GM12873 (cell line): ENCODE measurements around the gene ZNF638.

Source experiments
- TF ChIP-seq, protein P1 (sequence below): IDR thresholded peaks from 2 replicates; pipeline ENCODE4 v1.5.1; 2012; ENCODE audit warnings: low read depth, mild to moderate bottlenecking, moderate library complexity, low read length, control low read depth; ENCODE audit not compliant: insufficient read depth; ENCODE audit errors: missing control alignments

Gene ZNF638, protein sequence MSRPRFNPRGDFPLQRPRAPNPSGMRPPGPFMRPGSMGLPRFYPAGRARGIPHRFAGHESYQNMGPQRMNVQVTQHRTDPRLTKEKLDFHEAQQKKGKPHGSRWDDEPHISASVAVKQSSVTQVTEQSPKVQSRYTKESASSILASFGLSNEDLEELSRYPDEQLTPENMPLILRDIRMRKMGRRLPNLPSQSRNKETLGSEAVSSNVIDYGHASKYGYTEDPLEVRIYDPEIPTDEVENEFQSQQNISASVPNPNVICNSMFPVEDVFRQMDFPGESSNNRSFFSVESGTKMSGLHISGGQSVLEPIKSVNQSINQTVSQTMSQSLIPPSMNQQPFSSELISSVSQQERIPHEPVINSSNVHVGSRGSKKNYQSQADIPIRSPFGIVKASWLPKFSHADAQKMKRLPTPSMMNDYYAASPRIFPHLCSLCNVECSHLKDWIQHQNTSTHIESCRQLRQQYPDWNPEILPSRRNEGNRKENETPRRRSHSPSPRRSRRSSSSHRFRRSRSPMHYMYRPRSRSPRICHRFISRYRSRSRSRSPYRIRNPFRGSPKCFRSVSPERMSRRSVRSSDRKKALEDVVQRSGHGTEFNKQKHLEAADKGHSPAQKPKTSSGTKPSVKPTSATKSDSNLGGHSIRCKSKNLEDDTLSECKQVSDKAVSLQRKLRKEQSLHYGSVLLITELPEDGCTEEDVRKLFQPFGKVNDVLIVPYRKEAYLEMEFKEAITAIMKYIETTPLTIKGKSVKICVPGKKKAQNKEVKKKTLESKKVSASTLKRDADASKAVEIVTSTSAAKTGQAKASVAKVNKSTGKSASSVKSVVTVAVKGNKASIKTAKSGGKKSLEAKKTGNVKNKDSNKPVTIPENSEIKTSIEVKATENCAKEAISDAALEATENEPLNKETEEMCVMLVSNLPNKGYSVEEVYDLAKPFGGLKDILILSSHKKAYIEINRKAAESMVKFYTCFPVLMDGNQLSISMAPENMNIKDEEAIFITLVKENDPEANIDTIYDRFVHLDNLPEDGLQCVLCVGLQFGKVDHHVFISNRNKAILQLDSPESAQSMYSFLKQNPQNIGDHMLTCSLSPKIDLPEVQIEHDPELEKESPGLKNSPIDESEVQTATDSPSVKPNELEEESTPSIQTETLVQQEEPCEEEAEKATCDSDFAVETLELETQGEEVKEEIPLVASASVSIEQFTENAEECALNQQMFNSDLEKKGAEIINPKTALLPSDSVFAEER (N-terminal part only)

DNA sequence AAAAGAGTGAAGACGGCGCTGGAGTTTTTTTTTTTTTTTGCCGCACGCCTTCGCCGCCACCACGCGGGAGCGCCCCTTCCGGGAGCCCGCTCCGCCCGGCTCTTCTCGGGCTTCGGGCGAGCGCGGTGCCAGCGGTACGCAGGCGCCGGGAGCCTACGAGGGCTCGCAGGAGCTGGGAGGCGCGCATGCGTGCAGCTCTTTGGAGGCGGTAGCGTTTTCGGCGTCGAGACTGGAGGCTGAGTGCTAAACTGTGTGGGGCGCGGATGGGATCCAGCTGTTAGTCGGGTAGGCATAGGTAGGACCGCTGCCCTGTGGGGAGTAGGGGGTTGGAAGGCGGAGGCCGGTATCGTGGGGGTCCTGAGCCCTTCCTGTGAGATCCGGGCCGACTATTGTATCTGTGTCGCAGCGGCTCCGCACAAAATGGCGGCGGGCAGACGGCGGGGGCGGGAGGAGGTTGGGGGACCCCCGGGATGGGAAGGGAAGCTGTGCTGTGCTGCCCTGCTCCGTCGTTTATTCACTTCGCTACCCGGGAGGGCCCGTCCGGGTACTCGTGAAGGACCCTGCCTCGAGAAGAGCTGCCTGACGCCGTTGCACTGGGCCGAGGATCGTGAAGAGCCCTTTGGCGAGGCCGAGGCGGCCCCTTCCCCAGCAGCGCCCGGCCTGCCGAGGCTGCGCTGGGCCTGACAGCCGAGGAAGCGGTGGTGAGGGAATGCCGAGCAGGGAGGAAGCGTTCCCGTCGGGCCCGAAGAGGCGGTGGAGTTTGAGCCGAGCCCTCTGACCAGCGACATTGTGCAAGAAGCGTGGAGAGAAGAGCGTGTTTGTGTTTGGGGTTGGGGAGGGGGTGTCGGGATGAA, at the start of gene ZNF638:
TSS of gene ZNF638 (plus strand) at position 202 of the 854 bp plus-strand sequence. CDS start 17,173 bp downstream, outside the sequence.
- TF ChIP-seq, protein P1, sequence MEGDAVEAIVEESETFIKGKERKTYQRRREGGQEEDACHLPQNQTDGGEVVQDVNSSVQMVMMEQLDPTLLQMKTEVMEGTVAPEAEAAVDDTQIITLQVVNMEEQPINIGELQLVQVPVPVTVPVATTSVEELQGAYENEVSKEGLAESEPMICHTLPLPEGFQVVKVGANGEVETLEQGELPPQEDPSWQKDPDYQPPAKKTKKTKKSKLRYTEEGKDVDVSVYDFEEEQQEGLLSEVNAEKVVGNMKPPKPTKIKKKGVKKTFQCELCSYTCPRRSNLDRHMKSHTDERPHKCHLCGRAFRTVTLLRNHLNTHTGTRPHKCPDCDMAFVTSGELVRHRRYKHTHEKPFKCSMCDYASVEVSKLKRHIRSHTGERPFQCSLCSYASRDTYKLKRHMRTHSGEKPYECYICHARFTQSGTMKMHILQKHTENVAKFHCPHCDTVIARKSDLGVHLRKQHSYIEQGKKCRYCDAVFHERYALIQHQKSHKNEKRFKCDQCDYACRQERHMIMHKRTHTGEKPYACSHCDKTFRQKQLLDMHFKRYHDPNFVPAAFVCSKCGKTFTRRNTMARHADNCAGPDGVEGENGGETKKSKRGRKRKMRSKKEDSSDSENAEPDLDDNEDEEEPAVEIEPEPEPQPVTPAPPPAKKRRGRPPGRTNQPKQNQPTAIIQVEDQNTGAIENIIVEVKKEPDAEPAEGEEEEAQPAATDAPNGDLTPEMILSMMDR, result peak; percentile 75

DNA sequence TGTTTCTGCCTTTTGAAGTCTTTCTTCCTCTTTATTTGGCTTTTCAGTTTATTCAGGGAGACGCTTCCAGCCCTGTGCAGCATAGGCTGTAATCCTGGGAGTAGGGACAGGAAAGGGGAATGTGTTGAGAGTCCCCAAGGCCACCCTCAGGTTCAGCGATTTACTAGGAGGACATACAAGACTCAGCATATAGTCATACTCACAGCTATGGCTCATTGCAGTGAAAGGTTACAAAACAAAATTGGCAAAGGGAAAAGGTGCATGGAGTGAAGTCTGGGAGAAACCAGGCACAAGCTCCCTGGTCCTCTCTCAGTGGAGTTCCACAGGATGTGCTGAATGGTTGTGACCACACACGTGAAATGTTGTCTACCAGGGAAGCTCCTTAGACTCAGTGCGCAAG, 49.6 kb upstream of the ZNF638 start:
- TF ChIP-seq, protein P1, result no peak

DNA sequence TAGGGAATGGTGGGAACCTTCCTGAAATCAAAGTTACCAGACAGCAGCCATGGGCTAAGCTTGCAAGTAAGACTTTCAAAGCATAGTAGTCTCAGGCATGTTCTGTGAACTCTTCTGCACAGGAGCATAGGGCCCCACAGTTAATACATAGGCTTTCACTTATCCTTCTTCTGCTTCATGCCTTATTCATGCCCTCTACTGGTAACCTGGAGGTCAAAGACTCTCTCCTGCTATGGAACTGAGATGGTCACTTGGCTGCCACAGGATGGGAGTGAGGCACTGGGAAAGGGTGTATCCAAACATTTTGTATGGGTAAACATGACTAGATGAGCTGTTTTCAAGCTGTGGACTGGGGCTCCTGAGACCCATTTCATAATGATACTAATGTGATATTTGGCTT, 49.1 kb upstream of the ZNF638 start:
- TF ChIP-seq, protein P1, result peak; percentile 32

DNA sequence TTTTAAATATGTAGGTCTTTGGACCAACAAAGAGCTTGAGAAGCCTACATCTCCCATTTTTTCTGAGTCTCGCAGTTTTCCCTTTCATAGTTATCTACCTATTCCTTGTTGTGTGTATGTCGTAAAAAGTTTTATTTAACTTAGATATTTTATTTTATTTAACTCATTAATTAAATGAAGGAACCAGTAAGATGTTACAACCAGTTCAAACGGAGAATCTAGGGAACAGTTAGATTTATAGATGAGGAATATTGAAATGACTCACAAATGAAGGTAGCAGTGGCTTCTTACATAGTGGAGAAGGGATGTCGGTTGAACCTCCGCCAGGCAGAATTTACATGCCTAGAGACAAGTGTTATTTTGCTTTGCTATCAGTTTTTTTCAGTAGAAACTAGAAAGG, 48.5 kb upstream of the ZNF638 start:
- TF ChIP-seq, protein P1, result no peak

DNA sequence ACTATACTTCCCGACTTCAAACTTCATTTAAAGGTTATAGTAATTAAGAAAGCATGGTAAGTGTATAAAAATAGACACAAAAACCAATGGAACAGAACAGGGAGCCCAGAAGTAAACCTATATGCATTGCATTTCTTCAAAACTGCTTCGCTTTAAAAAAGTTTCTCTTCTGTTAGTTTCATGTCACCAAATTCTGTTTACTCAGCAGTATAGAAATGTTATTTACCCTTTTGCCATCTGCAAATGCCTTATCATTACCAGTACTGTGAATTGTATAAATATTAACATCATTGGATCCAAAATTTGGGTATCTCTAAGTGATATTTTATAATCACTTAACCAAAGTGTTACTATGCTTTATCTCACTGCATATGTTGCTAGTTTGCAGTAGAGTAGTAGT, 45.9 kb upstream of the ZNF638 start:
- TF ChIP-seq, protein P1, result no peak

DNA sequence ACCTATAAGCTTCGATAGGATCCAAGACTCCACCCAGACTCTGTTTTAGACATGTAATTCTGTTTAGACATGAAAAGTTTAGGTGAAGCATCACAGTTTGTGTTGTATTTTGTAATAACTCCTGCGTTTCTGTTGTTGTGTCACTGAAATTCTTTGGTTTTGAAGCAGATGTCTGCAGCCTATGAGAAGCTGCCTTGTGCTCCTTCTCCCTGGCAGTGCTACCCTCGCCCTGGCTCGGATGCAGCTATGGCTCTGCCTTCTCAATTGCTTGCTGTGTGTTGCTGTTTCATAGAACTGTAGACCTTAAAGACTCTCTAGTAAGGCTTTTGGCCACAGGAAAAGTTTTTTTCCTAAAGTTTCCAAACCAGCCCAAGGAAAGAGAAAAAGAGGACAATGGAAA, 40.2 kb upstream of the ZNF638 start:
- TF ChIP-seq, protein P1, result no peak
